ENCODE measurements around the gene PARP11. TPM values are rescaled to one million over a fixed set of nuclear protein-coding genes. Genes with fewer than 3 reads are reported as not detected.

PARP11 gene
- total RNA-seq, 1 donor from 2014 or later = 11.4 TPM

GRCh38 chr12:3881281-3881950 lies 8.2 kb upstream of the PARP11 start:
- no peaks in the 10 kb centered on the region for H3K4me1 Mint-ChIP-seq (ENCODE audit: unreplicated experiment)
- no peaks in the 10 kb centered on the region for H3K27me3 Mint-ChIP-seq (ENCODE audit: unreplicated experiment)
- H3K9me3 Mint-ChIP-seq (ENCODE audit: unreplicated experiment) = no peaks in the 10 kb centered on the region
- no peak for DNase-seq (ENCODE audit: low spot score)
- TF ChIP-seq CTCF (IDR thresholded peaks at IDR 0.05; ENCODE audit: unreplicated experiment) = no peak
- H3K27ac Mint-ChIP-seq (ENCODE audit: unreplicated experiment) = no peak overlapping the region
- H3K4me3 Mint-ChIP-seq (ENCODE audit: unreplicated experiment) = no peak overlapping the region
- H3K36me3 Mint-ChIP-seq (ENCODE audit: low read depth, unreplicated experiment) = peaks cover 5% of the 10 kb centered on the region

- no peaks in the 10 kb centered on the region for H3K4me1 Mint-ChIP-seq (ENCODE audit: unreplicated experiment)
- no peak overlapping the region for H3K27ac Mint-ChIP-seq (ENCODE audit: unreplicated experiment)
- no peak for DNase-seq (ENCODE audit: low spot score)
- no peaks in the 10 kb centered on the region for H3K27me3 Mint-ChIP-seq (ENCODE audit: unreplicated experiment)
- no peak for TF ChIP-seq CTCF (IDR thresholded peaks at IDR 0.05; ENCODE audit: unreplicated experiment)
- peaks cover 5% of the 10 kb centered on the region for H3K36me3 Mint-ChIP-seq (ENCODE audit: low read depth, unreplicated experiment)
- peak overlapping the region; percentile 23 for H3K4me3 Mint-ChIP-seq (ENCODE audit: unreplicated experiment)
- no peaks in the 10 kb centered on the region for H3K9me3 Mint-ChIP-seq (ENCODE audit: unreplicated experiment)
These were observed 6.6 kb upstream of the PARP11 start for GRCh38 chr12:3879846-3880245.

- H3K27ac Mint-ChIP-seq (ENCODE audit: unreplicated experiment) = no peak overlapping the region
- H3K36me3 Mint-ChIP-seq (ENCODE audit: low read depth, unreplicated experiment) = no peaks in the 10 kb centered on the region
- no peaks in the 10 kb centered on the region for H3K27me3 Mint-ChIP-seq (ENCODE audit: unreplicated experiment)
- peak overlapping the region; percentile 60 for H3K4me3 Mint-ChIP-seq (ENCODE audit: unreplicated experiment)
- H3K9me3 Mint-ChIP-seq (ENCODE audit: unreplicated experiment) = no peaks in the 10 kb centered on the region
- no peak for TF ChIP-seq CTCF (IDR thresholded peaks at IDR 0.05; ENCODE audit: unreplicated experiment)
- DNase-seq (ENCODE audit: low spot score) = no peak
- peaks cover 10% of the 10 kb centered on the region for H3K4me1 Mint-ChIP-seq (ENCODE audit: unreplicated experiment)
These were observed 1.8 kb downstream of the PARP11 start for GRCh38 chr12:3871356-3871755.

- no peaks in the 10 kb centered on the region for H3K9me3 Mint-ChIP-seq (ENCODE audit: unreplicated experiment)
These were observed 3.3 kb downstream of the PARP11 start for GRCh38 chr12:3869865-3870264.

More at GRCh38 chr12:3869865-3870264, 3.3 kb downstream of the PARP11 start:
- H3K4me3 Mint-ChIP-seq (ENCODE audit: unreplicated experiment) = no peak overlapping the region
- DNase-seq (ENCODE audit: low spot score) = no peak
- TF ChIP-seq CTCF (IDR thresholded peaks at IDR 0.05; ENCODE audit: unreplicated experiment) = no peak
- no peak overlapping the region for H3K27ac Mint-ChIP-seq (ENCODE audit: unreplicated experiment)
- H3K27me3 Mint-ChIP-seq (ENCODE audit: unreplicated experiment) = no peaks in the 10 kb centered on the region
- peaks cover 10% of the 10 kb centered on the region for H3K4me1 Mint-ChIP-seq (ENCODE audit: unreplicated experiment)
- H3K36me3 Mint-ChIP-seq (ENCODE audit: low read depth, unreplicated experiment) = peaks cover 6% of the 10 kb centered on the region

Measured in endothelial cell (in vitro differentiated cells).